A204.1 (cell line): ENCODE results near the gene MEGF6.
"Not testable (repeated sequence)": the region's sequence is repeated elsewhere in the genome, so short reads cannot be mapped to it uniquely, and the experiment has no call there.

Source experiments
- FAIRE-seq: peaks from 2 replicates; lab custom pipeline; 2012; peaks lifted over from hg19 to GRCh38; lab: Jason Lieb, UNC

The MEGF6 gene

GRCh38 chr1:3629561-3630160 is 18.4 kb upstream of the MEGF6 start:
- FAIRE-seq, result no peak

- no peak for FAIRE-seq
These were observed 17.1 kb upstream of the MEGF6 start for GRCh38 chr1:3628445-3628844.

GRCh38 chr1:3627515-3628253 is 16.4 kb upstream of the MEGF6 start:
- FAIRE-seq, result no peak

GRCh38 chr1:3626025-3626424 is 14.7 kb upstream of the MEGF6 start:
- no peak for FAIRE-seq

- no peak for FAIRE-seq
These were observed 14.0 kb upstream of the MEGF6 start for GRCh38 chr1:3625151-3625907.

- peak; percentile 46 for FAIRE-seq
These were observed 13.2 kb upstream of the MEGF6 start, which contains the start of gene TPRG1L for GRCh38 chr1:3624200-3625136. TPRG1L (plus strand) TSS chr1:3625015; CDS start chr1:3625073, 58 bp downstream.

- FAIRE-seq, result no peak
These were observed 12.3 kb upstream of the MEGF6 start for GRCh38 chr1:3623441-3624199.

- FAIRE-seq, result not testable (repeated sequence)
These were observed 10.8 kb upstream of the MEGF6 start for GRCh38 chr1:3622102-3622501.

GRCh38 chr1:3621151-3621671 is 9.9 kb upstream of the MEGF6 start:
- FAIRE-seq, result peak; percentile 41

- FAIRE-seq, result no peak
These were observed 9.4 kb upstream of the MEGF6 start for GRCh38 chr1:3620708-3621107.

GRCh38 chr1:3618881-3619671 is 7.8 kb upstream of the MEGF6 start:
- no peak for FAIRE-seq

GRCh38 chr1:3618531-3618880 is 7.2 kb upstream of the MEGF6 start:
- no peak for FAIRE-seq

- FAIRE-seq, result no peak
These were observed 6.6 kb upstream of the MEGF6 start for GRCh38 chr1:3617806-3618345.

- FAIRE-seq, result no peak
These were observed 5.6 kb upstream of the MEGF6 start for GRCh38 chr1:3616861-3617260.

GRCh38 chr1:3614755-3615742 is 3.7 kb upstream of the MEGF6 start:
- no peak for FAIRE-seq

GRCh38 chr1:3612123-3612522 is 815 bp upstream of the MEGF6 start:
- FAIRE-seq, result no peak

- FAIRE-seq, result no peak
These were observed 660 bp downstream of the MEGF6 start for GRCh38 chr1:3610527-3611169.
